ENCODE measurements around the gene DBNDD2. TPM values are rescaled to one million over a fixed set of nuclear protein-coding genes. Genes with fewer than 3 reads are reported as not detected.
A peak's percentile ranks its signal among the peaks of the same experiment; 100 is the strongest.

Gene DBNDD2
- total RNA-seq, 1 experiment from 2014 or later = 113 TPM

- Mint-ChIP-seq H3K27me3 (ENCODE audit: unreplicated experiment) (no peaks in the 10 kb centered on the region), H3K36me3 (ENCODE audit: insufficient read depth, unreplicated experiment) (peaks cover 16% of the 10 kb centered on the region)
- no TSS peak for BruUV-seq (replicated peaks)
Observed at GRCh38 chr20:45373353-45374100, 34.6 kb upstream of the DBNDD2 start.

GRCh38 chr20:45374101-45374467 is 34.0 kb upstream of the DBNDD2 start:
- no TSS peak for BruUV-seq (replicated peaks)
- CTCF ChIA-PET = interaction anchor here (0.6 to 5.5 kb wide), 33 partner anchors 8 to 653 kb away, joined by 3 to 110 read pairs (median 5); partner anchors contain the start of genes PIGT, SDC4, SYS1 and WFDC10A
- peak overlapping the region; percentile 70 for H3K27ac Mint-ChIP-seq (ENCODE audit: unreplicated experiment)
- no peak for DNase-seq
- no peaks in the 10 kb centered on the region for H3K4me1 Mint-ChIP-seq (ENCODE audit: low read depth, unreplicated experiment)
- intact Hi-C loops (cut with micrococcal nuclease; ENCODE audit: unreplicated experiment) = loop anchor here (2.0 kb wide), 1 partner anchor 63 kb away; no protein-coding TSS in a partner anchor
- H3K4me3 Mint-ChIP-seq (ENCODE audit: low read depth, unreplicated experiment) = peak overlapping the region; percentile 84
- H3K27me3 Mint-ChIP-seq (ENCODE audit: unreplicated experiment) = no peaks in the 10 kb centered on the region
- peaks cover 16% of the 10 kb centered on the region for H3K36me3 Mint-ChIP-seq (ENCODE audit: insufficient read depth, unreplicated experiment)
- H3K9me3 Mint-ChIP-seq (ENCODE audit: low read depth, unreplicated experiment) = no peaks in the 10 kb centered on the region
- TF ChIP-seq, protein P1, sequence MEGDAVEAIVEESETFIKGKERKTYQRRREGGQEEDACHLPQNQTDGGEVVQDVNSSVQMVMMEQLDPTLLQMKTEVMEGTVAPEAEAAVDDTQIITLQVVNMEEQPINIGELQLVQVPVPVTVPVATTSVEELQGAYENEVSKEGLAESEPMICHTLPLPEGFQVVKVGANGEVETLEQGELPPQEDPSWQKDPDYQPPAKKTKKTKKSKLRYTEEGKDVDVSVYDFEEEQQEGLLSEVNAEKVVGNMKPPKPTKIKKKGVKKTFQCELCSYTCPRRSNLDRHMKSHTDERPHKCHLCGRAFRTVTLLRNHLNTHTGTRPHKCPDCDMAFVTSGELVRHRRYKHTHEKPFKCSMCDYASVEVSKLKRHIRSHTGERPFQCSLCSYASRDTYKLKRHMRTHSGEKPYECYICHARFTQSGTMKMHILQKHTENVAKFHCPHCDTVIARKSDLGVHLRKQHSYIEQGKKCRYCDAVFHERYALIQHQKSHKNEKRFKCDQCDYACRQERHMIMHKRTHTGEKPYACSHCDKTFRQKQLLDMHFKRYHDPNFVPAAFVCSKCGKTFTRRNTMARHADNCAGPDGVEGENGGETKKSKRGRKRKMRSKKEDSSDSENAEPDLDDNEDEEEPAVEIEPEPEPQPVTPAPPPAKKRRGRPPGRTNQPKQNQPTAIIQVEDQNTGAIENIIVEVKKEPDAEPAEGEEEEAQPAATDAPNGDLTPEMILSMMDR (IDR thresholded peaks at IDR 0.05; ENCODE audit: unreplicated experiment) = no peak

More at GRCh38 chr20:45373353-45374100, 34.6 kb upstream of the DBNDD2 start:
- Mint-ChIP-seq H3K4me3 (ENCODE audit: low read depth, unreplicated experiment) (peak overlapping the region; percentile 84), H3K9me3 (ENCODE audit: low read depth, unreplicated experiment) (no peaks in the 10 kb centered on the region), H3K27ac (ENCODE audit: unreplicated experiment) (peak overlapping the region; percentile 70), H3K4me1 (ENCODE audit: low read depth, unreplicated experiment) (no peaks in the 10 kb centered on the region)
- CTCF ChIA-PET = interaction anchor here (0.6 to 5.5 kb wide), 37 partner anchors 8 to 1965 kb away, joined by 3 to 110 read pairs (median 4); partner anchors contain the start of genes PIGT, SDC4, SYS1 and WFDC10A
- peak; percentile 98 for DNase-seq
- TF ChIP-seq, protein P1 (IDR thresholded peaks at IDR 0.05; ENCODE audit: unreplicated experiment) = peak; percentile 94
- intact Hi-C loops (cut with micrococcal nuclease; ENCODE audit: unreplicated experiment) = loop anchor here (2.0 kb wide), 1 partner anchor 63 kb away; no protein-coding TSS in a partner anchor

GRCh38 chr20:45374966-45375365 is 33.1 kb upstream of the DBNDD2 start:
- peaks cover 16% of the 10 kb centered on the region for H3K36me3 Mint-ChIP-seq (ENCODE audit: insufficient read depth, unreplicated experiment)
- H3K4me3 Mint-ChIP-seq (ENCODE audit: low read depth, unreplicated experiment) = no peak overlapping the region
- no peaks in the 10 kb centered on the region for H3K4me1 Mint-ChIP-seq (ENCODE audit: low read depth, unreplicated experiment)
- intact Hi-C loops (cut with micrococcal nuclease; ENCODE audit: unreplicated experiment) = loop anchor here (2.0 kb wide), 1 partner anchor 62 kb away; no protein-coding TSS in a partner anchor
- no peaks in the 10 kb centered on the region for H3K27me3 Mint-ChIP-seq (ENCODE audit: unreplicated experiment)
- TF ChIP-seq, protein P1 (IDR thresholded peaks at IDR 0.05; ENCODE audit: unreplicated experiment) = no peak
- no peak overlapping the region for H3K27ac Mint-ChIP-seq (ENCODE audit: unreplicated experiment)
- no peaks in the 10 kb centered on the region for H3K9me3 Mint-ChIP-seq (ENCODE audit: low read depth, unreplicated experiment)
- BruUV-seq (replicated peaks) = no TSS peak
- DNase-seq = no peak
- CTCF ChIA-PET = interaction anchor here (0.6 to 5.5 kb wide), 3 partner anchors 53 to 62 kb away, joined by 5 to 110 read pairs (median 5); no protein-coding TSS in a partner anchor

DNA sequence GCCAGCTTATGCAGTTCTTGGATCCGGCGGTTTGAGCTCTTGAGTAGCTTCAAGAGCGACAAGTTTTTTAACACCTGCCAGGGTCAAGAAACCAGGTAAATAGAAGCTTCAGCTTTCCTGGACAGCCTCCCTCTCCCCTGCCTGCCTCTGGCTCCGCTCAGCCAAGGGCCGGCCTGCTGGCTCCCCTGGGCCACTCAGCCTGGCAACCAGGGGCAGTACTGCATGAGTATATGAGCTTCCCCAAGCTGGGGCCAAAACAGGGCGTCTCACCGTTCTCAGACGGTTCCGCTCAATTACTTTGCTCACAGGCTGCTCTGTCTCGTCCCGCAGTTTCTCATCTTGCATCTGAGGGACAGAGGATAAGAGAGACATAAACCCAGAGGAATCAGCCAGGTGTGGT is 30.8 kb upstream of the DBNDD2 start:
- no peaks in the 10 kb centered on the region for H3K4me1 Mint-ChIP-seq (ENCODE audit: low read depth, unreplicated experiment)
- no peaks in the 10 kb centered on the region for H3K27me3 Mint-ChIP-seq (ENCODE audit: unreplicated experiment)
- BruUV-seq (replicated peaks) = no TSS peak
- no peak overlapping the region for H3K4me3 Mint-ChIP-seq (ENCODE audit: low read depth, unreplicated experiment)
- TF ChIP-seq, protein P1 (IDR thresholded peaks at IDR 0.05; ENCODE audit: unreplicated experiment) = no peak
- no peak for DNase-seq
- intact Hi-C loops (cut with micrococcal nuclease; ENCODE audit: unreplicated experiment) = no loop called here
- H3K9me3 Mint-ChIP-seq (ENCODE audit: low read depth, unreplicated experiment) = no peaks in the 10 kb centered on the region
- H3K27ac Mint-ChIP-seq (ENCODE audit: unreplicated experiment) = no peak overlapping the region
- CTCF ChIA-PET = interaction anchor here (5.5 kb wide), 1 partner anchor 59 kb away, joined by 110 read pairs; no protein-coding TSS in a partner anchor
- peaks cover 15% of the 10 kb centered on the region for H3K36me3 Mint-ChIP-seq (ENCODE audit: insufficient read depth, unreplicated experiment)
